ENCODE results near the gene SIL1. TPM values are rescaled to one million over a fixed set of nuclear protein-coding genes. Genes with fewer than 3 reads are reported as not detected.

Gene SIL1
- total and polyA plus RNA-seq, 9 of the 15 experiments (the other 6 are each of a cell fraction or from before 2014, with no cell fraction given), result 1.3 to 30.5 (median 18.1) TPM

DNA sequence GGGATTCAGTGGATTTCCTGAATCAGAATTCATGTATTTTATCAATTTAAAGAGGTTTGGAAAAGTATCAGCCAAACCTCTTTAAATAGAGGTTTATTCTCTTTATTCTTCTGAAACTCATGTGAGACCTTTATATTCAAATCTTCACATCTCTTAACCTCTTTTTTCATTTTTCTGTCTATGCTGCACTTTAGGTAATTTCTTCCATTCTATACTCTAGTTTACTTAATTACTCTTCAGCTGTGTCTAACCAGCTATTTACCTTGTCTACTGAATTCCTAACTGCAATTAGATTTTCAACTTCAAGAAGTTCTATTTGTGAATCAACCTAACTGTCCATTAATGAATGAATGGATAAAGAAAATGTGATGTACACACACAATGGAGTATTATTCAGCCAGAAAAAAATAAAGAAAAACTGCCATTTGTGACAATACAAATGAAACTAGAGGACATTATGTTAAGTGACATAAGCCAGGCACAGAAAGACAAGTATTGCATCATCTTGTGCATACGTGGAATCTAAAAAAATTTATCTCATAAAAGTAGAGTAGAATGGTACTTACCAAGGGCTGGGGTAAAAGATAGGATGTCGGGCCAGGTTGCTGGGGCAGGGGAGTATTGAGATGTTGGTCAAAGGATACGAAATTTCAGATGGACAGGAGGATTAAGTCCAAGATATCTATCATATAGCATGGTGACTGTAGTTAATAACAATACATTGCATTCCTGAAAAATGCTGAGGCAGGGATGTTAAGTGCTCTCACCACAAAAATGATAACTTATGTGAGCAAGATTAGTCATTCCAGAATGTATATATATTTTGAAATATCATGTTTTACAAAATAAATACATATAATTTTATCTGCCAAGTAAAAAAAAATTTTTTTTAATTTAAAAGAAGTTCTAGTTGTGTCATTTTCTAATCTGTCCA is 193.5 kb downstream of the SIL1 start (continued):
- TF ChIP-seq, protein P1, sequence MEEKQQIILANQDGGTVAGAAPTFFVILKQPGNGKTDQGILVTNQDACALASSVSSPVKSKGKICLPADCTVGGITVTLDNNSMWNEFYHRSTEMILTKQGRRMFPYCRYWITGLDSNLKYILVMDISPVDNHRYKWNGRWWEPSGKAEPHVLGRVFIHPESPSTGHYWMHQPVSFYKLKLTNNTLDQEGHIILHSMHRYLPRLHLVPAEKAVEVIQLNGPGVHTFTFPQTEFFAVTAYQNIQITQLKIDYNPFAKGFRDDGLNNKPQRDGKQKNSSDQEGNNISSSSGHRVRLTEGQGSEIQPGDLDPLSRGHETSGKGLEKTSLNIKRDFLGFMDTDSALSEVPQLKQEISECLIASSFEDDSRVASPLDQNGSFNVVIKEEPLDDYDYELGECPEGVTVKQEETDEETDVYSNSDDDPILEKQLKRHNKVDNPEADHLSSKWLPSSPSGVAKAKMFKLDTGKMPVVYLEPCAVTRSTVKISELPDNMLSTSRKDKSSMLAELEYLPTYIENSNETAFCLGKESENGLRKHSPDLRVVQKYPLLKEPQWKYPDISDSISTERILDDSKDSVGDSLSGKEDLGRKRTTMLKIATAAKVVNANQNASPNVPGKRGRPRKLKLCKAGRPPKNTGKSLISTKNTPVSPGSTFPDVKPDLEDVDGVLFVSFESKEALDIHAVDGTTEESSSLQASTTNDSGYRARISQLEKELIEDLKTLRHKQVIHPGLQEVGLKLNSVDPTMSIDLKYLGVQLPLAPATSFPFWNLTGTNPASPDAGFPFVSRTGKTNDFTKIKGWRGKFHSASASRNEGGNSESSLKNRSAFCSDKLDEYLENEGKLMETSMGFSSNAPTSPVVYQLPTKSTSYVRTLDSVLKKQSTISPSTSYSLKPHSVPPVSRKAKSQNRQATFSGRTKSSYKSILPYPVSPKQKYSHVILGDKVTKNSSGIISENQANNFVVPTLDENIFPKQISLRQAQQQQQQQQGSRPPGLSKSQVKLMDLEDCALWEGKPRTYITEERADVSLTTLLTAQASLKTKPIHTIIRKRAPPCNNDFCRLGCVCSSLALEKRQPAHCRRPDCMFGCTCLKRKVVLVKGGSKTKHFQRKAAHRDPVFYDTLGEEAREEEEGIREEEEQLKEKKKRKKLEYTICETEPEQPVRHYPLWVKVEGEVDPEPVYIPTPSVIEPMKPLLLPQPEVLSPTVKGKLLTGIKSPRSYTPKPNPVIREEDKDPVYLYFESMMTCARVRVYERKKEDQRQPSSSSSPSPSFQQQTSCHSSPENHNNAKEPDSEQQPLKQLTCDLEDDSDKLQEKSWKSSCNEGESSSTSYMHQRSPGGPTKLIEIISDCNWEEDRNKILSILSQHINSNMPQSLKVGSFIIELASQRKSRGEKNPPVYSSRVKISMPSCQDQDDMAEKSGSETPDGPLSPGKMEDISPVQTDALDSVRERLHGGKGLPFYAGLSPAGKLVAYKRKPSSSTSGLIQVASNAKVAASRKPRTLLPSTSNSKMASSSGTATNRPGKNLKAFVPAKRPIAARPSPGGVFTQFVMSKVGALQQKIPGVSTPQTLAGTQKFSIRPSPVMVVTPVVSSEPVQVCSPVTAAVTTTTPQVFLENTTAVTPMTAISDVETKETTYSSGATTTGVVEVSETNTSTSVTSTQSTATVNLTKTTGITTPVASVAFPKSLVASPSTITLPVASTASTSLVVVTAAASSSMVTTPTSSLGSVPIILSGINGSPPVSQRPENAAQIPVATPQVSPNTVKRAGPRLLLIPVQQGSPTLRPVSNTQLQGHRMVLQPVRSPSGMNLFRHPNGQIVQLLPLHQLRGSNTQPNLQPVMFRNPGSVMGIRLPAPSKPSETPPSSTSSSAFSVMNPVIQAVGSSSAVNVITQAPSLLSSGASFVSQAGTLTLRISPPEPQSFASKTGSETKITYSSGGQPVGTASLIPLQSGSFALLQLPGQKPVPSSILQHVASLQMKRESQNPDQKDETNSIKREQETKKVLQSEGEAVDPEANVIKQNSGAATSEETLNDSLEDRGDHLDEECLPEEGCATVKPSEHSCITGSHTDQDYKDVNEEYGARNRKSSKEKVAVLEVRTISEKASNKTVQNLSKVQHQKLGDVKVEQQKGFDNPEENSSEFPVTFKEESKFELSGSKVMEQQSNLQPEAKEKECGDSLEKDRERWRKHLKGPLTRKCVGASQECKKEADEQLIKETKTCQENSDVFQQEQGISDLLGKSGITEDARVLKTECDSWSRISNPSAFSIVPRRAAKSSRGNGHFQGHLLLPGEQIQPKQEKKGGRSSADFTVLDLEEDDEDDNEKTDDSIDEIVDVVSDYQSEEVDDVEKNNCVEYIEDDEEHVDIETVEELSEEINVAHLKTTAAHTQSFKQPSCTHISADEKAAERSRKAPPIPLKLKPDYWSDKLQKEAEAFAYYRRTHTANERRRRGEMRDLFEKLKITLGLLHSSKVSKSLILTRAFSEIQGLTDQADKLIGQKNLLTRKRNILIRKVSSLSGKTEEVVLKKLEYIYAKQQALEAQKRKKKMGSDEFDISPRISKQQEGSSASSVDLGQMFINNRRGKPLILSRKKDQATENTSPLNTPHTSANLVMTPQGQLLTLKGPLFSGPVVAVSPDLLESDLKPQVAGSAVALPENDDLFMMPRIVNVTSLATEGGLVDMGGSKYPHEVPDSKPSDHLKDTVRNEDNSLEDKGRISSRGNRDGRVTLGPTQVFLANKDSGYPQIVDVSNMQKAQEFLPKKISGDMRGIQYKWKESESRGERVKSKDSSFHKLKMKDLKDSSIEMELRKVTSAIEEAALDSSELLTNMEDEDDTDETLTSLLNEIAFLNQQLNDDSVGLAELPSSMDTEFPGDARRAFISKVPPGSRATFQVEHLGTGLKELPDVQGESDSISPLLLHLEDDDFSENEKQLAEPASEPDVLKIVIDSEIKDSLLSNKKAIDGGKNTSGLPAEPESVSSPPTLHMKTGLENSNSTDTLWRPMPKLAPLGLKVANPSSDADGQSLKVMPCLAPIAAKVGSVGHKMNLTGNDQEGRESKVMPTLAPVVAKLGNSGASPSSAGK (IDR thresholded peaks at IDR 0.05), result no peak
- TF ChIP-seq MYC (IDR thresholded peaks at IDR 0.05; ENCODE audit: low read depth, low read length), result no peak
- TF ChIP-seq MYC (CRISPR knock-in tag; IDR thresholded peaks at IDR 0.05; ENCODE audit: borderline replicate concordance, low read depth), result no peak
- no peak for TF ChIP-seq ZNF347 (CRISPR knock-in tag; IDR thresholded peaks at IDR 0.05; ENCODE audit: low read depth)
- TF ChIP-seq CHD1 (IDR thresholded peaks at IDR 0.05; ENCODE audit: low read length), result no peak
- TF ChIP-seq CREM (IDR thresholded peaks at IDR 0.05; ENCODE audit: low read depth), result no peak
- no peak for TF ChIP-seq ELF1 (tag; IDR thresholded peaks at IDR 0.05)
- no peak for TF ChIP-seq CREBBP (IDR thresholded peaks at IDR 0.05; ENCODE audit: low read depth, low read length)
- no peak for TF ChIP-seq ZFX (CRISPR knock-in tag; IDR thresholded peaks at IDR 0.05)
- TF ChIP-seq ZNF696 (CRISPR knock-in tag; conservative IDR thresholded peaks at IDR 0.05), result no peak
- TF ChIP-seq ZNF76 (CRISPR knock-in tag; IDR thresholded peaks at IDR 0.05; ENCODE audit: borderline replicate concordance), result no peak
- TF ChIP-seq, protein P2, sequence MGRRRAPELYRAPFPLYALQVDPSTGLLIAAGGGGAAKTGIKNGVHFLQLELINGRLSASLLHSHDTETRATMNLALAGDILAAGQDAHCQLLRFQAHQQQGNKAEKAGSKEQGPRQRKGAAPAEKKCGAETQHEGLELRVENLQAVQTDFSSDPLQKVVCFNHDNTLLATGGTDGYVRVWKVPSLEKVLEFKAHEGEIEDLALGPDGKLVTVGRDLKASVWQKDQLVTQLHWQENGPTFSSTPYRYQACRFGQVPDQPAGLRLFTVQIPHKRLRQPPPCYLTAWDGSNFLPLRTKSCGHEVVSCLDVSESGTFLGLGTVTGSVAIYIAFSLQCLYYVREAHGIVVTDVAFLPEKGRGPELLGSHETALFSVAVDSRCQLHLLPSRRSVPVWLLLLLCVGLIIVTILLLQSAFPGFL (CRISPR knock-in tag; IDR thresholded peaks at IDR 0.05), result no peak
- no peak for TF ChIP-seq ZNF253 (CRISPR knock-in tag; conservative IDR thresholded peaks at IDR 0.05)
- TF ChIP-seq MAFF (IDR thresholded peaks at IDR 0.05; ENCODE audit: low read length), result no peak
- TF ChIP-seq CBX3 (IDR thresholded peaks at IDR 0.05; ENCODE audit: borderline replicate concordance in 1 of 2, low read length in 2 of 2), result no peak
